Endothelial cell of umbilical vein (primary cell): Measurements from ENCODE around the gene NT5M. TPM values are rescaled to one million over a fixed set of nuclear protein-coding genes. Genes with fewer than 3 reads are reported as not detected.

Experiments
- BruUV-seq: library from RNA; stranded (reverse); fragments of 400-500 nt; replicated peaks from 2 replicates; lab custom pipeline; 2021; lab: Mats Ljungman, UMichigan
- CTCF ChIA-PET: fragments of 300-600, 350-600 bp; sonication (Branson Sonifier 250); formaldehyde crosslinking; loops from one replicate; lab custom pipeline; 2021; ENCODE audit warnings: antibody characterized with exemption, inconsistent platforms; lab: Charles Lee
- POLR2A ChIA-PET: fragments of 300-600, 350-600 bp; sonication (Branson Sonifier 250); formaldehyde crosslinking; loops from one replicate; lab custom pipeline; 2021; ENCODE audit warnings: antibody characterized with exemption, inconsistent platforms; lab: Charles Lee
- DNase-seq: peaks from one replicate; pipeline ENCODE4 v3.0.0-alpha.2; 2011; ENCODE audit warnings: low read depth, low spot score
- FAIRE-seq: peaks from 2 replicates; lab custom pipeline; 2011; peaks lifted over from hg19 to GRCh38; lab: Jason Lieb, UNC
- H2AFZ ChIP-seq: 2 replicates; pipeline ENCODE4 v1.6.0; 2012; ENCODE audit warnings: low read depth, low read length, control low read depth, inconsistent platforms
- H3K27ac ChIP-seq: 2 replicates; pipeline ENCODE4 v1.5.1; 2011; ENCODE audit warnings: low read depth, mild to moderate bottlenecking, control low read depth, low read length, moderate library complexity; ENCODE audit not compliant: insufficient read depth
- H3K27me3 ChIP-seq, 2 experiments: 2 replicates each; pipeline versions ENCODE4 v1.6.0 to v1.6.1; 2011; ENCODE audit warnings: low read length in 2 of 2, mixed read lengths in 1 of 2; ENCODE audit not compliant: control insufficient read depth in 2 of 2, insufficient read depth in 2 of 2
- H3K36me3 ChIP-seq, 2 experiments: 2 replicates in 1 of 2; 3 replicates in 1 of 2; pipeline ENCODE4 v1.5.1; 2011; ENCODE audit warnings: low read length in 2 of 2, mild to moderate bottlenecking in 1 of 2, moderate library complexity in 1 of 2; ENCODE audit not compliant: control insufficient read depth in 2 of 2, insufficient read depth in 2 of 2; ENCODE audit errors: extremely low read depth in 1 of 2
- H3K4me1 ChIP-seq: 3 replicates; pipeline ENCODE4 v1.5.1; 2011; ENCODE audit warnings: mild to moderate bottlenecking, low read length; ENCODE audit not compliant: control insufficient read depth, insufficient read depth; ENCODE audit errors: extremely low read depth
- H3K4me2 ChIP-seq: 2 replicates; pipeline ENCODE4 v1.6.1; 2011; ENCODE audit warnings: low read length, control low read depth, mixed read lengths; ENCODE audit not compliant: insufficient read depth
- H3K4me3 ChIP-seq, 3 experiments: fragments of 200-600 bp in 1 of 3; sonication (generic), shearing (Covaris generic) in 1 of 3; replicated peaks in 1 of 3; 2 replicates each; pipeline ENCODE4 v1.5.1; 2011 to 2016; ENCODE audit warnings: control low read depth in 3 of 3, low read length in 3 of 3, mild to moderate bottlenecking in 2 of 3, inconsistent platforms in 1 of 3, low read depth in 1 of 3, moderate library complexity in 1 of 3; ENCODE audit not compliant: insufficient read depth in 1 of 3
- H3K79me2 ChIP-seq: 2 replicates; pipeline ENCODE4 v1.6.0; 2012; ENCODE audit warnings: low read length, inconsistent platforms; ENCODE audit not compliant: control insufficient read depth, insufficient read depth
- H3K9ac ChIP-seq: replicated peaks from 2 replicates; pipeline ENCODE3; 2011; ENCODE audit warnings: low read length, control low read depth; ENCODE audit not compliant: insufficient read depth; ENCODE audit errors: extremely low read depth
- H3K9me1 ChIP-seq: replicated peaks from 3 replicates; pipeline ENCODE4 v1.6.0; 2011; ENCODE audit warnings: mild to moderate bottlenecking, low read length; ENCODE audit not compliant: control insufficient read depth, insufficient read depth; ENCODE audit errors: extremely low read depth
- H3K9me3 ChIP-seq: replicated peaks from 2 replicates; pipeline ENCODE4 v1.5.1; 2012; ENCODE audit warnings: low read length, inconsistent platforms; ENCODE audit not compliant: control insufficient read depth, insufficient read depth
- H4K20me1 ChIP-seq: replicated peaks from 2 replicates; pipeline ENCODE3; 2011; ENCODE audit warnings: mild to moderate bottlenecking, low read length; ENCODE audit not compliant: control insufficient read depth, insufficient read depth; ENCODE audit errors: extremely low read depth
- EZH2 ChIP-seq: IDR thresholded peaks from 2 replicates; pipeline ENCODE4 v1.6.1; 2012; ENCODE audit warnings: borderline replicate concordance, low read depth, mild to moderate bottlenecking, moderate library complexity, low read length, inconsistent platforms; ENCODE audit not compliant: severe bottlenecking
- GATA2 ChIP-seq: IDR thresholded peaks from 2 replicates; pipeline ENCODE4 v1.7.0; 2011; ENCODE audit warnings: low read depth, mild to moderate bottlenecking, moderate library complexity, mixed read lengths, low read length; ENCODE audit not compliant: insufficient read length, insufficient read depth
- POLR2A ChIP-seq: IDR thresholded peaks from 2 replicates; pipeline ENCODE4 v1.6.1; 2012; ENCODE audit warnings: low read depth, mild to moderate bottlenecking, control low read depth, low read length
- POLR2AphosphoS5 ChIP-seq: IDR thresholded peaks from 2 replicates; pipeline ENCODE4 v1.6.1; 2012; ENCODE audit warnings: low read depth, mild to moderate bottlenecking, control low read depth, low read length, moderate library complexity; ENCODE audit not compliant: insufficient read depth
- dilution Hi-C: fragments of 300-500 bp; cut with MboI; formaldehyde crosslinking; loops from one replicate; pipeline ENCODE4 v1.15.0; 2019; ENCODE audit warnings: low sequenced_read_pairs; ENCODE audit not compliant: extremely low pct_ligation_motif_present
- intact Hi-C: fragments of 100-400 bp; cut with micrococcal nuclease; formaldehyde crosslinking; loops from one replicate; pipeline ENCODE4 v1.10.0; 2022
- polyA plus RNA-seq, 4 experiments: library from polyadenylated mRNA; depleted of rRNA in 3 of 4; stranded (reverse) in 3 of 4; unstranded in 1 of 4; fragments of >200 nt; gene quantifications; 2 replicates each; pipeline versions ENCODE4 v1.2.1 to v1.2.3, GENCODE V29; 2011 to 2012; ENCODE audit warnings: missing spikeins in 1 of 4
- total RNA-seq: library from RNA; stranded (reverse); gene quantifications from 2 replicates; pipeline ENCODE4 v1.2.3, GENCODE V29; 2021
- TF ChIP-seq, protein P1 (sequence below): IDR thresholded peaks from 2 replicates; pipeline ENCODE4 v1.6.1; 2011; ENCODE audit not compliant: insufficient read depth, insufficient read length
- TF ChIP-seq, protein P2 (sequence below), 2 donors: IDR thresholded peaks; 1 replicate in 1 of 2; 2 replicates in 1 of 2; pipeline ENCODE4 v1.5.1; 2011; ENCODE audit warnings: low read length in 2 of 2, mild to moderate bottlenecking in 2 of 2, moderate library complexity in 2 of 2, control low read depth in 1 of 2, inconsistent platforms in 1 of 2, low read depth in 1 of 2; ENCODE audit not compliant: insufficient read depth in 1 of 2; ENCODE audit errors: extremely low read depth in 1 of 2

Gene NT5M
- total and polyA plus RNA-seq, 2 donors (not counting 3 experiments of a cell fraction or from before 2014, with no cell fraction given) = 0.91 to 3.0 TPM

DNA sequence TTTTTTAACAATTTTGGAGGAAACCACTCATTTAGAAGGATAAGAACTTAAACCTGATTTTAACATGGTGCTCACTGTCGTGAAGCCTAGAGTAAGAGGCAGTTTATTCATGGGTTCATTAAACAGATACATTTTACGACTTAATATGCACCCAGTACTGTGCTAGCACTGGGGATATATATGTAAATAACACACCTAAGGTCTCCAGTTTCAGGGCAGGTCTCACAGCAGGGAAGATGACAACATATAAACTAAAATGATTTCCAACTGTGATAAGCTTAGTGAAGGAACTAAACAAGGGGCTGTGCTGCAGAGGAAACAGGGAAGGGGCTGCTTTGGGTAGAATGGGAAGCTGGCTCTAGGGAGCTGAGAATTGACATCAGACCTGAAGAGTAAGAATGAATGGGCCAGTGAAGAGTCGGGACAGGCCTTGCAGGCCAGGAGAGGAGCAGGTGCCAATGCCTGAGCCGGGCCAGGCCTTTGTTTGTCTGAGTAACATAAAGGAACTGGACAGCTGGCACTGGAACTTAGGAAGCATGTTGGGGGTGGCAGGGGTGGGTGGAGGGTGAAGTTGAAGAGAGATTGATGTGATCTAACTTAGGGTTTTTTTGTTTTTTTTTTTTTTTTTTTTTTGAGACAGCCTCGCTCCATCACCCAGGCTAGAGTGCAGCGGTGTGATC is 12.1 kb downstream of the NT5M start:
- H3K36me3 ChIP-seq = no peaks in the 10 kb centered on the region
- ChIA-PET POLR2A (no interaction called here), CTCF (no interaction called here)
- H3K27ac ChIP-seq = no peak overlapping the region
- FAIRE-seq = no peak
- H3K27me3 ChIP-seq = no peaks in the 10 kb centered on the region
- no TSS peak for BruUV-seq
- dilution Hi-C loops = no loop called here
- H3K9me1 ChIP-seq = no peaks in the 10 kb centered on the region
- H3K9ac ChIP-seq = no peak overlapping the region
- DNase-seq = no peak
- no peak overlapping the region for H3K4me3 ChIP-seq
- intact Hi-C loops = loop anchor here (10.0 kb wide), 1 partner anchor 310 kb away; no protein-coding TSS in a partner anchor
- TF ChIP-seq EZH2 = no peak
- TF ChIP-seq POLR2AphosphoS5 = no peak
- H3K4me2 ChIP-seq = no peak overlapping the region
- no peak overlapping the region for H2AFZ ChIP-seq
- no peaks in the 10 kb centered on the region for H3K9me3 ChIP-seq
- peaks cover 4% of the 10 kb centered on the region for H3K4me1 ChIP-seq
- H3K79me2 ChIP-seq = no peaks in the 10 kb centered on the region
- H4K20me1 ChIP-seq = no peaks in the 10 kb centered on the region

DNA sequence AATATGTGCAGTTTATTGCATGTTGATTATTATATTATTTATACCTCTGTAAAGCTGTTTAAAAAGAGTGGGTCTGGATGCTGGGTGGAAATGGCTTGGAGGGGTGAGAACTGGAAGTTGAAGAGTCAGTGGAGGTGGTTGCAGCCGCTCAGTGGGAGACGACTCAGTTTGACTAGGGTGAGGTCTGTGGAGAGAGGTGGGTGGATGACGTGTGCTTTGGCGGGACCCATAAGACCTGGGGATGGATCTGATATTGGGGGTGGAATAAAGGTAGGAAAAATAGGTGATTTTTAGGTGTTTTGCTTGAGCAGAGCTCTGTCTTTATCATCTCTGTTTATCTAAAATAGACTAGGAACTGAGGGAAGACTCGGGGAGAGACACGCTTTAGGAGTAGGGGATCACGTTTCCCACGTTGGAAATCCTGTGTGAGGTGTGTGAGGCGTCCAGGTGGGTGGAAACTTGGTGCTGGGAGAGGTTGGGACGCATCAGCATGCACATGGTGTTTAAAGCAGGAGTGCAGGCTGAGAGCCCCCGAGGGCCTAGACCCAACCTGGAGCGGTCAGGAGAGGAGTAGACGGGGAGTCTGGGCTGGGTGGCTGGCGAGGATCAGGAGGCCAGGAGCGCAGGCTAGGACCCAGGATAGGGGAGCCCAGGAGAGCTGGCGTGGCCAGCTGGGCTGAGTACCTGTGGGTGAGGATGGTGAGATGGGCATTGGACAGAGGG is 17.2 kb downstream of the NT5M start:
- BruUV-seq = no TSS peak

More for the DNA sequence above, 17.2 kb downstream of the NT5M start:
- no peak overlapping the region for H3K27ac ChIP-seq
- DNase-seq = no peak
- no peaks in the 10 kb centered on the region for H3K9me1 ChIP-seq
- no peaks in the 10 kb centered on the region for H3K27me3 ChIP-seq
- H3K9me3 ChIP-seq = no peaks in the 10 kb centered on the region
- no peaks in the 10 kb centered on the region for H3K79me2 ChIP-seq
- no peak overlapping the region for H2AFZ ChIP-seq
- no peak overlapping the region for H3K9ac ChIP-seq
- no peaks in the 10 kb centered on the region for H4K20me1 ChIP-seq
- no peak overlapping the region for H3K4me2 ChIP-seq
- intact Hi-C loops = no loop called here
- ChIA-PET POLR2A (no interaction called here), CTCF (no interaction called here)
- H3K4me3 ChIP-seq = no peak overlapping the region
- no peaks in the 10 kb centered on the region for H3K4me1 ChIP-seq
- FAIRE-seq = no peak
- dilution Hi-C loops = no loop called here
- H3K36me3 ChIP-seq = no peaks in the 10 kb centered on the region
- TF ChIP-seq, protein P1, sequence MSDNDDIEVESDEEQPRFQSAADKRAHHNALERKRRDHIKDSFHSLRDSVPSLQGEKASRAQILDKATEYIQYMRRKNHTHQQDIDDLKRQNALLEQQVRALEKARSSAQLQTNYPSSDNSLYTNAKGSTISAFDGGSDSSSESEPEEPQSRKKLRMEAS = no peak
- TF ChIP-seq GATA2 (no peak), POLR2AphosphoS5 (no peak), EZH2 (no peak), POLR2A (no peak)
- TF ChIP-seq, protein P2, sequence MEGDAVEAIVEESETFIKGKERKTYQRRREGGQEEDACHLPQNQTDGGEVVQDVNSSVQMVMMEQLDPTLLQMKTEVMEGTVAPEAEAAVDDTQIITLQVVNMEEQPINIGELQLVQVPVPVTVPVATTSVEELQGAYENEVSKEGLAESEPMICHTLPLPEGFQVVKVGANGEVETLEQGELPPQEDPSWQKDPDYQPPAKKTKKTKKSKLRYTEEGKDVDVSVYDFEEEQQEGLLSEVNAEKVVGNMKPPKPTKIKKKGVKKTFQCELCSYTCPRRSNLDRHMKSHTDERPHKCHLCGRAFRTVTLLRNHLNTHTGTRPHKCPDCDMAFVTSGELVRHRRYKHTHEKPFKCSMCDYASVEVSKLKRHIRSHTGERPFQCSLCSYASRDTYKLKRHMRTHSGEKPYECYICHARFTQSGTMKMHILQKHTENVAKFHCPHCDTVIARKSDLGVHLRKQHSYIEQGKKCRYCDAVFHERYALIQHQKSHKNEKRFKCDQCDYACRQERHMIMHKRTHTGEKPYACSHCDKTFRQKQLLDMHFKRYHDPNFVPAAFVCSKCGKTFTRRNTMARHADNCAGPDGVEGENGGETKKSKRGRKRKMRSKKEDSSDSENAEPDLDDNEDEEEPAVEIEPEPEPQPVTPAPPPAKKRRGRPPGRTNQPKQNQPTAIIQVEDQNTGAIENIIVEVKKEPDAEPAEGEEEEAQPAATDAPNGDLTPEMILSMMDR (IDR thresholded peaks at IDR 0.05; ENCODE audit: extremely low read depth in 1 of 2, insufficient read depth in 1 of 2, low read depth in 1 of 2, low read length in 2 of 2) = no peak
